PC-3 (cell line): ENCODE measurements around the gene EIF5B. TPM values are rescaled to one million over a fixed set of nuclear protein-coding genes. Genes with fewer than 3 reads are reported as not detected.
A peak's percentile ranks its signal among the peaks of the same experiment; 100 is the strongest.

Experiments used
- ATAC-seq: fragments of 200-7000 bp; cut with Tn5 transposase; 2 replicates; pipeline ENCODE4 v1.9.1; 2020; ENCODE audit warnings: mild to moderate bottlenecking, moderate library complexity
- BruUV-seq: library from RNA; stranded (reverse); fragments of 400-500 nt; replicated peaks from 2 replicates; lab custom pipeline; 2021; lab: Mats Ljungman, UMichigan
- CTCF ChIA-PET: fragments of 300-600 bp; sonication (Branson Sonifier 250); formaldehyde crosslinking; loops from one replicate; lab custom pipeline; 2022; ENCODE audit warnings: antibody characterized with exemption; lab: Charles Lee
- POLR2A ChIA-PET: fragments of 300-600 bp; sonication (Branson Sonifier 250); formaldehyde crosslinking; loops from one replicate; lab custom pipeline; 2022; ENCODE audit warnings: antibody characterized with exemption; ENCODE audit not compliant: unreplicated experiment; lab: Charles Lee
- DNase-seq: peaks from one replicate; pipeline ENCODE4 v3.0.0-alpha.2; 2015
- H2AFZ ChIP-seq: fragments of 300-600 bp; sonication (generic); 2 replicates; pipeline ENCODE4 v1.6.0; 2016; ENCODE audit warnings: antibody characterized with exemption, low read length
- H3F3A ChIP-seq: fragments of 300-600 bp; sonication (generic); one replicate; pipeline ENCODE4 v1.6.0; 2017; ENCODE audit warnings: antibody characterized with exemption, low read length, control low read depth, mild to moderate bottlenecking; ENCODE audit not compliant: unreplicated experiment
- H3K27ac ChIP-seq: fragments of 300-600 bp; sonication (generic); 2 replicates; pipeline ENCODE4 v1.5.1; 2016; ENCODE audit warnings: mild to moderate bottlenecking, low read length
- H3K27me3 ChIP-seq: fragments of 300-600 bp; sonication (generic); 2 replicates; pipeline ENCODE4 v1.6.1; 2016; ENCODE audit warnings: low read length, mixed read lengths
- H3K36me3 ChIP-seq: fragments of 300-600 bp; sonication (generic); 2 replicates; pipeline ENCODE4 v1.6.1; 2016; ENCODE audit warnings: low read depth, mixed run types, low read length, mixed read lengths
- H3K4me1 ChIP-seq: fragments of 300-600 bp; sonication (generic); 2 replicates; pipeline ENCODE4 v1.5.1; 2016; ENCODE audit warnings: low read length; ENCODE audit not compliant: insufficient read depth
- H3K4me2 ChIP-seq: fragments of 300-600 bp; sonication (generic); 2 replicates; pipeline ENCODE4 v1.6.0; 2016; ENCODE audit warnings: low read length
- H3K4me3 ChIP-seq: fragments of 300-600 bp; sonication (generic); 2 replicates; pipeline ENCODE4 v1.5.1; 2016; ENCODE audit warnings: mild to moderate bottlenecking, low read length, mixed read lengths
- H3K79me2 ChIP-seq: fragments of 300-600 bp; sonication (generic); 2 replicates; pipeline ENCODE4 v1.6.1; 2017; ENCODE audit warnings: low read length, mixed read lengths
- H3K9ac ChIP-seq: fragments of 300-600 bp; sonication (generic); 2 replicates; pipeline ENCODE4 v1.6.0; 2016; ENCODE audit warnings: mild to moderate bottlenecking, low read length
- H3K9me2 ChIP-seq: fragments of 300-600 bp; sonication (generic); replicated peaks from 2 replicates; pipeline ENCODE4 v1.6.1; 2016; ENCODE audit warnings: mixed run types, low read length, mixed read lengths
- H3K9me3 ChIP-seq: fragments of 300-600 bp; sonication (generic); 2 replicates; pipeline ENCODE4 v1.6.1; 2016; ENCODE audit warnings: low read length, mixed read lengths
- H4K20me1 ChIP-seq: fragments of 300-600 bp; sonication (generic); 2 replicates; pipeline ENCODE4 v1.6.1; 2016; ENCODE audit warnings: low read length, mixed read lengths
- EZH2 ChIP-seq: fragments of 300-600 bp; sonication (generic); IDR thresholded peaks from one replicate; pipeline ENCODE4 v1.6.1; 2017; ENCODE audit warnings: antibody characterized with exemption, mild to moderate bottlenecking, low read length; ENCODE audit not compliant: unreplicated experiment
- EZH2phosphoT487 ChIP-seq: fragments of 300-600 bp; sonication (generic); IDR thresholded peaks from 2 replicates; pipeline ENCODE4 v1.6.1; 2018; ENCODE audit warnings: mild to moderate bottlenecking, antibody characterized with exemption, low read length, borderline replicate concordance
- intact Hi-C: fragments of 100-400 bp; cut with micrococcal nuclease; formaldehyde crosslinking; loops from 2 replicates; pipeline ENCODE4 v1.9.0; 2023
- total RNA-seq: library from RNA; depleted of rRNA; stranded (reverse); fragments of >200 nt; gene quantifications from 2 replicates; pipeline ENCODE4 v1.2.3, GENCODE V29; 2014
- TF ChIP-seq, protein P1 (sequence below): fragments of 300-600 bp; sonication (generic); conservative IDR thresholded peaks from 2 replicates; pipeline ENCODE4 v1.5.1; 2017; ENCODE audit warnings: antibody characterized with exemption, low read depth, mild to moderate bottlenecking, low read length

EIF5B gene
- total RNA-seq, 1 experiment from 2014 or later: 35.9 TPM

DNA sequence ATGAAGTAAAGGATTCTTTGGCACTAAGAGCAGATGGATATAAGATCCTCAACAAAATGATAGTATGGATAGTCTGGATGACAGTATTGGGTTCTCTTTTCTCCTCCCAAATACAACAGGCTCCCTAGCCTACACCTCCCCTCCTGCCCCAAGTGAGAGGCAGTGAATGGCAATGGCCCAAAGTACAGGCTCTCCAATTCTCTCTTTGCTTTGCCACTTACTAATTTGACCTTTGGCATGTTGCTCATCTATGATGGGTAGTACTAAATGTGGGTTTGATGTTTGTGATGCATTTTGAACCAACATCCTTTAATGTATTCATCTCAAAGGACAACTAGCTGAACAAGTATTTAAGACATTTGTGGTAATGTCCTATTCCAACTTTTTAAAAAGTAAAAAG lies 65.9 kb downstream of the EIF5B start:
- DNase-seq: peak; percentile 74
- Histone ChIP-seq H3K9me2 (no peaks in the 10 kb centered on the region), H3F3A (no peaks in the 10 kb centered on the region), H3K27me3 (no peaks in the 10 kb centered on the region), H3K4me3 (no peak overlapping the region), H2AFZ (no peak overlapping the region), H3K9ac (no peak overlapping the region), H3K79me2 (no peaks in the 10 kb centered on the region), H3K27ac (peak overlapping the region; percentile 53; the same call in 1 of the 2 replicates), H3K9me3 (no peaks in the 10 kb centered on the region), H3K4me2 (no peak overlapping the region), H4K20me1 (no peaks in the 10 kb centered on the region), H3K4me1 (peaks cover 29% of the 10 kb centered on the region), H3K36me3 (peaks cover 68% of the 10 kb centered on the region)
- TF ChIP-seq EZH2phosphoT487 (no peak), EZH2 (no peak)
- TF ChIP-seq, protein P1, sequence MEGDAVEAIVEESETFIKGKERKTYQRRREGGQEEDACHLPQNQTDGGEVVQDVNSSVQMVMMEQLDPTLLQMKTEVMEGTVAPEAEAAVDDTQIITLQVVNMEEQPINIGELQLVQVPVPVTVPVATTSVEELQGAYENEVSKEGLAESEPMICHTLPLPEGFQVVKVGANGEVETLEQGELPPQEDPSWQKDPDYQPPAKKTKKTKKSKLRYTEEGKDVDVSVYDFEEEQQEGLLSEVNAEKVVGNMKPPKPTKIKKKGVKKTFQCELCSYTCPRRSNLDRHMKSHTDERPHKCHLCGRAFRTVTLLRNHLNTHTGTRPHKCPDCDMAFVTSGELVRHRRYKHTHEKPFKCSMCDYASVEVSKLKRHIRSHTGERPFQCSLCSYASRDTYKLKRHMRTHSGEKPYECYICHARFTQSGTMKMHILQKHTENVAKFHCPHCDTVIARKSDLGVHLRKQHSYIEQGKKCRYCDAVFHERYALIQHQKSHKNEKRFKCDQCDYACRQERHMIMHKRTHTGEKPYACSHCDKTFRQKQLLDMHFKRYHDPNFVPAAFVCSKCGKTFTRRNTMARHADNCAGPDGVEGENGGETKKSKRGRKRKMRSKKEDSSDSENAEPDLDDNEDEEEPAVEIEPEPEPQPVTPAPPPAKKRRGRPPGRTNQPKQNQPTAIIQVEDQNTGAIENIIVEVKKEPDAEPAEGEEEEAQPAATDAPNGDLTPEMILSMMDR: no peak
- peak; percentile 81 for ATAC-seq
- intact Hi-C loops: no loop called here
- no TSS peak for BruUV-seq
- ChIA-PET POLR2A (no interaction called here), CTCF (no interaction called here)

DNA sequence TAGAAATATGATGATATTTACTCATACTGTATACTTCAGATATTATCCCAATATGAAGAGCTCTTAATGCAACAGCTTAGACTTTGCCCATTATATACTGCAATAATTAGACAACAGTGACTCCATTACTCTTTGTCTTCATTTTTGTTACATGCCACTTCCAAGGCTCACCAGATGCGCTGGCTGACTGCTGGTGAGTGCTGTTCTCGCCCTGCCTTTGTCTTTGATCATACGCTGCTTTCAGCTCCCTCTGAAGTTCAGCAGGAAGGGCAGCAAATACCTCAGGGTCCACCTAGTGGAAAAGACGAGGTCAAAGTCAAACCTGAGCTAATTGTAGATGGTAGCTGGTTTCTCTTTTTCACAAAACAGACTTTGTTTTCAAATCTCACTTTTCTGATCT lies 66.3 kb downstream of the EIF5B start:
- Histone ChIP-seq H3K9me3 (no peaks in the 10 kb centered on the region), H4K20me1 (no peaks in the 10 kb centered on the region), H3K4me3 (no peak overlapping the region), H3K27ac (peak overlapping the region; percentile 53), H3K79me2 (no peaks in the 10 kb centered on the region), H3F3A (no peaks in the 10 kb centered on the region), H2AFZ (no peak overlapping the region), H3K9ac (peak overlapping the region; percentile 7; the same call in 1 of the 2 replicates), H3K27me3 (no peaks in the 10 kb centered on the region), H3K9me2 (no peaks in the 10 kb centered on the region), H3K4me2 (0 out of 2 replicates have a peak overlapping the region, but pooled peaks have one; percentile 47), H3K4me1 (peaks cover 29% of the 10 kb centered on the region), H3K36me3 (peaks cover 63% of the 10 kb centered on the region)
- BruUV-seq: no TSS peak
- POLR2A ChIA-PET: no interaction called here
- CTCF ChIA-PET: interaction anchor here (0.5 kb wide), 1 partner anchor 66 kb away, joined by 3 read pairs; the partner anchor contains the start of gene EIF5B
- intact Hi-C loops: no loop called here
- ATAC-seq (peak; percentile 21), DNase-seq (no peak)
- TF ChIP-seq, protein P1: peak; percentile 25; the same call in 1 of the 2 replicates
- no peak for TF ChIP-seq EZH2
- no peak for TF ChIP-seq EZH2phosphoT487

DNA sequence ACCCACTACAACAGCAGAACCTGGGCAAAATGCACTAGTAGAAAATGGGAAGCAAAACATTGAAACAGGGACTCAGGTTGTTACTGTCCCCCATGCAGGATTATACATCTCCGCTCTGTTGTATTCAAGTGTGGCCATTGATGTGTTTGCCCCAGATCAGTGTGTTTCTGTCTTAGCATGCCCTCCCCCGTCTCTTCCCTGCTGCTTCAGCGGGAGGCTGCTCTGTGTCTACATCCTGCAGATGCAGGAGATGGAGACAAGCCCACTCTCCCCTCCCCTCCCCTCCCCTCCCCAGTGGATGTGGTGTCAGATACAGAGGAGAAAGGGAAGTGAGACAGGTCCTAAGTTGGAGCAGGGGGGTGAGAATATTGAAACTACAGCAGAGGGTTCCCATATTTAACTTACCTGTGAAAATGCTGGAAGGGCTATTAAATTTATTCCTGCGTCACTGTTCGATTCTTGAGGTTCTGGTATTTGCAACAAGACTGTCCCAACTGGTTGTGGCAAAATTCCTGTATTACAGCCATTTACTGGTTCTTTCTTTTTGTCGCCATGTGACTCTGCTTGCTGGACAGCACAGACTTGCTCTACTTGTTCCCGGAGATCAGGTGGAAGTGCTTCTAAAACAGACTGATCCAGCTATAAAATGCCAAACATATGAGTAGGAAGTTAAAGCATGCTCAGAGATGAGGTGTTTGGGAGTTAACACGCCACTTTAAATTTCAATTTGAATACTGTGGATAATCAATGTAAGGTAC lies 67.0 kb downstream of the EIF5B start:
- H3K27me3 ChIP-seq: no peaks in the 10 kb centered on the region
- H4K20me1 ChIP-seq: no peaks in the 10 kb centered on the region
- peak overlapping the region; percentile 7; the same call in 1 of the 2 replicates for H3K9ac ChIP-seq
- H3K4me2 ChIP-seq: peak overlapping the region; percentile 47
- peak; percentile 59 for DNase-seq
- H3K4me1 ChIP-seq: peaks cover 29% of the 10 kb centered on the region
- CTCF ChIA-PET: interaction anchor here (0.5 kb wide), 1 partner anchor 67 kb away, joined by 3 read pairs; the partner anchor contains the start of gene EIF5B
- TF ChIP-seq, protein P1: no peak
- TF ChIP-seq EZH2 (no peak), EZH2phosphoT487 (no peak)
- peak overlapping the region; percentile 53 for H3K27ac ChIP-seq
- H2AFZ ChIP-seq: no peak overlapping the region
- POLR2A ChIA-PET: no interaction called here
- H3F3A ChIP-seq: no peaks in the 10 kb centered on the region
- H3K79me2 ChIP-seq: no peaks in the 10 kb centered on the region
- no peaks in the 10 kb centered on the region for H3K9me3 ChIP-seq
- BruUV-seq: no TSS peak
- intact Hi-C loops: no loop called here
- peak; percentile 18; the same call in 1 of the 2 replicates for ATAC-seq
- H3K36me3 ChIP-seq: peaks cover 60% of the 10 kb centered on the region
- H3K4me3 ChIP-seq: no peak overlapping the region
- H3K9me2 ChIP-seq: no peaks in the 10 kb centered on the region
